CD14-positive monocyte (primary cell): Measurements from ENCODE around the gene TKTL1. TPM values are rescaled to one million over a fixed set of nuclear protein-coding genes. Genes with fewer than 3 reads are reported as not detected.
"Not testable (repeated sequence)": the region's sequence is repeated elsewhere in the genome, so short reads cannot be mapped to it uniquely, and the experiment has no call there.

ENCODE experiments used
- DNase-seq, 3 donors: peaks; one replicate each; pipeline ENCODE4 v3.0.0-alpha.2; 2011 to 2022
- H2AFZ ChIP-seq: 2 replicates; pipeline ENCODE4 v1.6.0; 2012; ENCODE audit warnings: mild to moderate bottlenecking, low read depth, low read length, inconsistent platforms; ENCODE audit not compliant: insufficient read depth, poor library complexity, severe bottlenecking
- H3K27ac ChIP-seq, 2 donors: 1 replicate in 1 of 2; 2 replicates in 1 of 2; pipeline ENCODE4 v1.5.1; 2012 to 2013; ENCODE audit warnings: low read length in 2 of 2, control low read depth in 1 of 2, inconsistent platforms in 1 of 2, low read depth in 1 of 2, mild to moderate bottlenecking in 1 of 2
- H3K27me3 ChIP-seq, 2 donors: one replicate each; pipeline versions ENCODE4 v1.6.0 to v1.6.1; 2011 to 2013; ENCODE audit warnings: low read length in 2 of 2; ENCODE audit not compliant: control insufficient read depth in 2 of 2, insufficient read depth in 2 of 2
- H3K36me3 ChIP-seq, 2 donors: replicated peaks in 1 of 2; 1 replicate in 1 of 2; 2 replicates in 1 of 2; pipeline versions ENCODE4 v1.5.1 to v1.6.1; 2012 to 2013; ENCODE audit warnings: low read length in 2 of 2, control low read depth in 1 of 2, inconsistent platforms in 1 of 2, mild to moderate bottlenecking in 1 of 2; ENCODE audit not compliant: insufficient read depth in 2 of 2, control insufficient read depth in 1 of 2
- H3K4me1 ChIP-seq, 2 donors: 1 replicate in 1 of 2; 2 replicates in 1 of 2; pipeline versions ENCODE4 v1.5.1 to v1.6.1; 2012 to 2013; ENCODE audit warnings: low read length in 2 of 2, control low read depth in 1 of 2, inconsistent platforms in 1 of 2, mild to moderate bottlenecking in 1 of 2, moderate library complexity in 1 of 2; ENCODE audit not compliant: insufficient read depth in 2 of 2, control insufficient read depth in 1 of 2
- H3K4me2 ChIP-seq: replicated peaks from 2 replicates; pipeline ENCODE3; 2012; ENCODE audit warnings: low read length, moderate library complexity, mild to moderate bottlenecking; ENCODE audit not compliant: poor library complexity, severe bottlenecking; ENCODE audit errors: extremely low read depth
- H3K4me3 ChIP-seq, 3 experiments: fragments of 200-600 bp in 1 of 3; sonication (generic) in 1 of 3; replicated peaks in 1 of 3; 1 replicate in 2 of 3; 2 replicates in 1 of 3; pipeline ENCODE4 v1.5.1; 2011 to 2013; ENCODE audit warnings: low read length in 3 of 3, mild to moderate bottlenecking in 3 of 3, control low read depth in 2 of 3, low read depth in 2 of 3, inconsistent platforms in 1 of 3, moderate library complexity in 1 of 3
- H3K79me2 ChIP-seq: 2 replicates; pipeline ENCODE4 v1.6.0; 2012; ENCODE audit warnings: mild to moderate bottlenecking, control low read depth, inconsistent platforms, low read length, moderate library complexity; ENCODE audit not compliant: insufficient read depth
- H3K9ac ChIP-seq: 2 replicates; pipeline ENCODE4 v1.6.0; 2017; ENCODE audit warnings: low read length, mild to moderate bottlenecking; ENCODE audit not compliant: insufficient read depth, poor library complexity, severe bottlenecking
- H3K9me3 ChIP-seq, 2 donors: replicated peaks in 1 of 2; 1 replicate in 1 of 2; 2 replicates in 1 of 2; pipeline versions ENCODE4 v1.5.1 to v1.6.1; 2012 to 2013; ENCODE audit warnings: low read length in 2 of 2, control low read depth in 1 of 2; ENCODE audit not compliant: control insufficient read depth in 1 of 2, insufficient read depth in 1 of 2
- H4K20me1 ChIP-seq: 2 replicates; pipeline ENCODE4 v1.6.0; 2012; ENCODE audit warnings: mild to moderate bottlenecking, low read length, control low read depth, moderate library complexity; ENCODE audit not compliant: insufficient read depth
- H3K27ac Mint-ChIP-seq, 7 donors: one replicate each; pipeline ENCODE4 v1.8.0; 2020; ENCODE audit warnings: mild to moderate bottlenecking in 7 of 7, mixed read lengths in 7 of 7, moderate library complexity in 6 of 7, inconsistent platforms in 2 of 7
- H3K27me3 Mint-ChIP-seq, 3 donors: one replicate each; pipeline ENCODE4 v1.8.0; 2021 to 2022; ENCODE audit warnings: low read depth in 3 of 3, mild to moderate bottlenecking in 3 of 3, mixed read lengths in 3 of 3, moderate library complexity in 3 of 3, inconsistent platforms in 1 of 3
- H3K36me3 Mint-ChIP-seq, 2 donors: one replicate each; pipeline ENCODE4 v1.8.0; 2020; ENCODE audit warnings: mixed read lengths in 2 of 2, inconsistent platforms in 1 of 2, mild to moderate bottlenecking in 1 of 2
- H3K4me1 Mint-ChIP-seq: one replicate; pipeline ENCODE4 v1.8.0; 2020; ENCODE audit warnings: mild to moderate bottlenecking, mixed read lengths
- H3K4me3 Mint-ChIP-seq, 2 donors: one replicate each; pipeline ENCODE4 v1.8.0; 2020; ENCODE audit warnings: mild to moderate bottlenecking in 2 of 2, mixed read lengths in 2 of 2, moderate library complexity in 1 of 2
- H3K9me3 Mint-ChIP-seq, 7 donors: one replicate each; pipeline ENCODE4 v1.8.0; 2020 to 2022; ENCODE audit warnings: mixed read lengths in 7 of 7, mild to moderate bottlenecking in 6 of 7, moderate library complexity in 6 of 7, inconsistent platforms in 2 of 7
- WGBS: methylation state at CpG from one replicate; pipeline ENCODE4 v1.1.5; 2013; ENCODE audit warnings: missing lambda C conversion rate; ENCODE audit not compliant: insufficient coverage; 5-methylcytosine and 5-hydroxymethylcytosine counted together
- intact Hi-C, 2 donors: fragments of 100-400 bp; cut with micrococcal nuclease; formaldehyde crosslinking; loops; one replicate each; pipeline versions ENCODE4 v1.15.0 to v1.15.1; 2023
- polyA plus RNA-seq, 3 donors: library from polyadenylated mRNA; depleted of rRNA in 1 of 3; unstranded in 2 of 3; stranded (reverse) in 1 of 3; fragments of 300-500 nt in 2 of 3; fragments of >200 nt in 1 of 3; fragmentation: Illumina TruSeq in 2 of 3; gene quantifications; 1 replicate in 2 of 3; 2 replicates in 1 of 3; pipeline ENCODE4 v1.2.3, GENCODE V29; 2012 to 2021
- TF ChIP-seq, protein P1 (sequence below): fragments of 200-600 bp; IDR thresholded peaks from one replicate; pipeline ENCODE4 v1.8.0; 2022; ENCODE audit warnings: antibody characterized with exemption, mild to moderate bottlenecking

The TKTL1 gene
- polyA plus RNA-seq, 3 donors, result 0.20 to 1.3 (median 0.60) TPM

DNA sequence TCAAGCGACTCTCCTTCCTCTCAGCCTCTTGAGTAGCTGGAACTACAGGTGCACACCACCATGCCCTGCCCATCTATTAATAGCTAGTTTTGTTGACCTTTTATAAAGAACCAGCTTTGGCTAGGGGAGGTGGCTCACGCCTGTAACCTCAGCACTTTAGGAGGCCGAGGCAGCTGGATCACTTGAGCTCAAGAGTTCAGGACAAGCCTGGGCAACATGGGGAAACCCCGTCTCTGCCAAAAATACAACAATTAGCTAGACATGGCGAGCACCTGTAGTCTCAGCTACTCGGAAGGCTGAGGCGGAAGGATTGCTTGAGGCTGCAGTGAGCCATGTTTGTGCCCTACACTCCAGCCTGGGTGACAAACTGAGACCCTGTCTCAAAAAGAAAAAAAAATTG, 2.7 kb downstream of the TKTL1 start:
- no peak overlapping the region for H3K4me2 ChIP-seq
- DNase-seq, result no peak
- Mint-ChIP-seq H3K27me3 (peaks cover 0 to 16% (median 0%) of the 10 kb centered on the region in 3 donors), H3K4me3 (no peak overlapping the region), H3K9me3 (peaks cover 0 to 26% (median 8%) of the 10 kb centered on the region in 7 donors), H3K4me1 (peaks cover 38% of the 10 kb centered on the region), H3K27ac (peak overlapping the region in 5 of 7 donors; percentile 44 to 87 (median 56)), H3K36me3 (no peaks in the 10 kb centered on the region)
- no CpG with 5 or more reads among the region's 7 CpGs for WGBS
- H2AFZ ChIP-seq, result no peak overlapping the region
- no peaks in the 10 kb centered on the region for H3K79me2 ChIP-seq
- no peak overlapping the region for H3K9ac ChIP-seq
- peaks cover 0 to 5% of the 10 kb centered on the region in 2 donors for H3K9me3 ChIP-seq
- H3K36me3 ChIP-seq, result no peaks in the 10 kb centered on the region
- TF ChIP-seq, protein P1, sequence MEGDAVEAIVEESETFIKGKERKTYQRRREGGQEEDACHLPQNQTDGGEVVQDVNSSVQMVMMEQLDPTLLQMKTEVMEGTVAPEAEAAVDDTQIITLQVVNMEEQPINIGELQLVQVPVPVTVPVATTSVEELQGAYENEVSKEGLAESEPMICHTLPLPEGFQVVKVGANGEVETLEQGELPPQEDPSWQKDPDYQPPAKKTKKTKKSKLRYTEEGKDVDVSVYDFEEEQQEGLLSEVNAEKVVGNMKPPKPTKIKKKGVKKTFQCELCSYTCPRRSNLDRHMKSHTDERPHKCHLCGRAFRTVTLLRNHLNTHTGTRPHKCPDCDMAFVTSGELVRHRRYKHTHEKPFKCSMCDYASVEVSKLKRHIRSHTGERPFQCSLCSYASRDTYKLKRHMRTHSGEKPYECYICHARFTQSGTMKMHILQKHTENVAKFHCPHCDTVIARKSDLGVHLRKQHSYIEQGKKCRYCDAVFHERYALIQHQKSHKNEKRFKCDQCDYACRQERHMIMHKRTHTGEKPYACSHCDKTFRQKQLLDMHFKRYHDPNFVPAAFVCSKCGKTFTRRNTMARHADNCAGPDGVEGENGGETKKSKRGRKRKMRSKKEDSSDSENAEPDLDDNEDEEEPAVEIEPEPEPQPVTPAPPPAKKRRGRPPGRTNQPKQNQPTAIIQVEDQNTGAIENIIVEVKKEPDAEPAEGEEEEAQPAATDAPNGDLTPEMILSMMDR, result no peak
- H3K4me1 ChIP-seq, result peaks cover 33 to 45% of the 10 kb centered on the region in 2 donors
- H3K4me3 ChIP-seq, result no peak overlapping the region
- no peaks in the 10 kb centered on the region for H3K27me3 ChIP-seq
- no peaks in the 10 kb centered on the region for H4K20me1 ChIP-seq
- intact Hi-C loops, result no loop called here
- no peak overlapping the region for H3K27ac ChIP-seq

DNA sequence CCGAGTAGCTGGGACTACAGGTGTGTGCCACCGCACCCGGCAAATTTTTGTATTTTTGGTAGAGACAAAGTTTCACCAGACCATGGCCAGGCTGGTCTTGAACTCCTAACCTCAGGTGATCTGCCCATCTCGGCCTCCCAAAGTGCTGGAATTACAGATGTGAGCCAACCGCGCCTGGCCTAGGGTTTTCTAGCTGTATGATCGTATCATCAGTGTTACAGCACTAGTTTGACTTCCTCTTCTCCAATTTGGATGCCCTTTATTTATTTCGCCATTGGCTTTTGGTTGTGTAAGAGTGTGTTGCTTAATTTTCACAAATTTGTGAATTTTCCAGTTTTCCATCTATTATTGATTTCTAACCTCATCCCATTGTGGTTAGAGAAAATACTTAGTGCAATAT, 5.2 kb downstream of the TKTL1 start:
- Histone ChIP-seq H3K27ac (peak overlapping the region; percentile 68 to 73), H3K4me2 (no peak overlapping the region), H2AFZ (no peak overlapping the region), H3K4me1 (peaks cover 45 to 51% of the 10 kb centered on the region in 2 donors), H3K27me3 (no peaks in the 10 kb centered on the region), H3K79me2 (no peaks in the 10 kb centered on the region), H3K4me3 (no peak overlapping the region), H3K9ac (no peak overlapping the region), H3K9me3 (peaks cover 0 to 2% of the 10 kb centered on the region in 2 donors), H3K36me3 (no peaks in the 10 kb centered on the region), H4K20me1 (no peaks in the 10 kb centered on the region)
- TF ChIP-seq, protein P1, result no peak
- peaks cover 0 to 18% (median 2%) of the 10 kb centered on the region in 7 donors for H3K9me3 Mint-ChIP-seq
- DNase-seq, result peak; percentile 75 to 84 (median 78)
- 0% methylated on average over 1 of the region's 8 CpGs for WGBS
- peaks cover 0 to 4% of the 10 kb centered on the region in 2 donors for H3K36me3 Mint-ChIP-seq
- intact Hi-C loops, result no loop called here
- peak overlapping the region; percentile 86 to 91 (median 88) for H3K27ac Mint-ChIP-seq
- H3K27me3 Mint-ChIP-seq, result peaks cover 0 to 21% (median 0%) of the 10 kb centered on the region in 3 donors
- peaks cover 49% of the 10 kb centered on the region for H3K4me1 Mint-ChIP-seq
- no peak overlapping the region for H3K4me3 Mint-ChIP-seq

DNA sequence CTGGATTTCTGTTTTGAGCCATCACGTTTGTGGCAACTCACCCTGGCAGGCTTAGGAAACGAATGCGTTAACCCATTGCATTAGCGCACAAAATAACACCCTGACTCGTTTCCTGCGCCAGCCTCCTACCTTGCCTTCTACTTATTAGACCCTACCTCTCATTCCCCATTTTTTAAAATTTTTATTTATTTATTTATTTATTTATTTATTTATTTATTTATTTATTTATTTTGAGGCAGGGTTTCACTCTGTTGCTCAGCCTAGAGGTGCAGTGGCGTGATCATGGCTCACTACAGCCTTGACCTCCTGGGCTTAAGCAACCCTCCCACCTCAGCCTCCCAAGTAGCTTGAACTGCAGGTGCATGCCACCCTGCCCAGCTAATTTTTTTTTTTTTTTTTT, 7.4 kb downstream of the TKTL1 start:
- H3K4me3 Mint-ChIP-seq, H3K4me3 ChIP-seq, H3K9me3 ChIP-seq, H3K9ac ChIP-seq, H3K36me3 Mint-ChIP-seq, H4K20me1 ChIP-seq, H3K36me3 ChIP-seq, H3K4me2 ChIP-seq, intact Hi-C loops, H3K27ac Mint-ChIP-seq, H3K27ac ChIP-seq, H2AFZ ChIP-seq, H3K9me3 Mint-ChIP-seq, H3K79me2 ChIP-seq, DNase-seq, H3K27me3 ChIP-seq: not testable (repeated sequence)
- WGBS, result no CpG with 5 or more reads among the region's 7 CpGs
- Mint-ChIP-seq H3K27me3 (peaks cover 0 to 18% (median 0%) of the 10 kb centered on the region in 3 donors), H3K4me1 (peaks cover 48% of the 10 kb centered on the region)
- H3K4me1 ChIP-seq, result peaks cover 38 to 44% of the 10 kb centered on the region in 2 donors
